ENCODE data around the gene RAB17.

Gene RAB17

GRCh38 chr2:237581751-237582746, 8.5 kb downstream of the RAB17 start:
- no peaks in the 10 kb centered on the region for H3K9me3 ChIP-seq
- H3K27me3 ChIP-seq, result no peaks in the 10 kb centered on the region
- peak overlapping the region; percentile 46 for H3K4me3 ChIP-seq (ENCODE audit: low read depth, low read length)
- H3K4me1 ChIP-seq, result 0 out of 2 replicates have a peak, but pooled peaks cover 4% of the 10 kb centered on the region
- DNase-seq, result peak; percentile 78
- H3K36me3 ChIP-seq, result no peaks in the 10 kb centered on the region
- TF ChIP-seq CTCF (IDR thresholded peaks at IDR 0.05; ENCODE audit: low read depth, low read length), result peak; percentile 75

GRCh38 chr2:237581326-237581725, 9.2 kb downstream of the RAB17 start:
- 0 out of 2 replicates have a peak, but pooled peaks cover 4% of the 10 kb centered on the region for H3K4me1 ChIP-seq
- no peaks in the 10 kb centered on the region for H3K9me3 ChIP-seq
- no peak for DNase-seq
- no peaks in the 10 kb centered on the region for H3K36me3 ChIP-seq
- TF ChIP-seq CTCF (IDR thresholded peaks at IDR 0.05; ENCODE audit: low read depth, low read length), result no peak
- no peaks in the 10 kb centered on the region for H3K27me3 ChIP-seq
- no peak overlapping the region for H3K4me3 ChIP-seq (ENCODE audit: low read depth, low read length)

GRCh38 chr2:237577956-237578870, 12.3 kb downstream of the RAB17 start:
- H3K27me3 ChIP-seq, result no peaks in the 10 kb centered on the region
- H3K9me3 ChIP-seq, result no peaks in the 10 kb centered on the region
- TF ChIP-seq CTCF (IDR thresholded peaks at IDR 0.05; ENCODE audit: low read depth, low read length), result no peak
- H3K4me1 ChIP-seq, result 0 out of 2 replicates have a peak, but pooled peaks cover 4% of the 10 kb centered on the region
- no peak overlapping the region for H3K4me3 ChIP-seq (ENCODE audit: low read depth, low read length)
- H3K36me3 ChIP-seq, result no peaks in the 10 kb centered on the region
- DNase-seq, result no peak

GRCh38 chr2:237577458-237577857, 13.1 kb downstream of the RAB17 start:
- TF ChIP-seq CTCF (IDR thresholded peaks at IDR 0.05; ENCODE audit: low read depth, low read length), result no peak
- Histone ChIP-seq H3K27me3 (no peaks in the 10 kb centered on the region), H3K36me3 (no peaks in the 10 kb centered on the region), H3K4me1 (0 out of 2 replicates have a peak, but pooled peaks cover 4% of the 10 kb centered on the region), H3K4me3 (ENCODE audit: low read depth, low read length) (no peak overlapping the region), H3K9me3 (no peaks in the 10 kb centered on the region)
- no peak for DNase-seq

GRCh38 chr2:237576974-237577373, 13.6 kb downstream of the RAB17 start:
- TF ChIP-seq CTCF (IDR thresholded peaks at IDR 0.05; ENCODE audit: low read depth, low read length), result no peak
- Histone ChIP-seq H3K36me3 (no peaks in the 10 kb centered on the region), H3K27me3 (no peaks in the 10 kb centered on the region), H3K9me3 (no peaks in the 10 kb centered on the region), H3K4me1 (0 out of 2 replicates have a peak, but pooled peaks cover 1% of the 10 kb centered on the region), H3K4me3 (ENCODE audit: low read depth, low read length) (no peak overlapping the region)
- DNase-seq, result no peak

All from BE2C (cell line).